SK-N-SH treated with all-trans-retinoic acid at 6 μM for 48 hours (cell line): Measurements from ENCODE around the gene MALL.
A peak's percentile ranks its signal among the peaks of the same experiment; 100 is the strongest.
"Not testable (repeated sequence)": the region's sequence is repeated elsewhere in the genome, so short reads cannot be mapped to it uniquely, and the experiment has no call there.

Source experiments
- ATAC-seq: fragments of 200-7000 bp; cut with Tn5 transposase; 3 replicates; pipeline ENCODE4 v1.9.1; 2020; ENCODE audit warnings: mild to moderate bottlenecking, moderate library complexity
- ARNTL ChIP-seq: fragments of 450-650 bp; formaldehyde crosslinking; IDR thresholded peaks from 2 replicates; pipeline ENCODE4 v1.5.0; 2020; ENCODE audit warnings: low read depth, mild to moderate bottlenecking, moderate library complexity, borderline replicate concordance
- BACH2 ChIP-seq: fragments of 250-450 bp; sonication (Bioruptor Pico); IDR thresholded peaks from 2 replicates; pipeline ENCODE4 v1.9.0; 2021; ENCODE audit warnings: mild to moderate bottlenecking, borderline replicate concordance
- CREB5 ChIP-seq: fragments of 250-450 bp; sonication (Bioruptor Pico); IDR thresholded peaks from 2 replicates; pipeline ENCODE4 v1.5.1; 2020; ENCODE audit warnings: low read depth, mild to moderate bottlenecking, moderate library complexity
- CSRNP3 ChIP-seq: fragments of 250-450 bp; sonication (Bioruptor Pico); IDR thresholded peaks from 2 replicates; pipeline ENCODE4 v1.5.1; 2021; ENCODE audit warnings: mild to moderate bottlenecking, moderate library complexity
- GLIS3 ChIP-seq: fragments of 250-450 bp; sonication (Bioruptor Pico); IDR thresholded peaks from 2 replicates; pipeline ENCODE4 v1.5.0; 2020; ENCODE audit warnings: mild to moderate bottlenecking, moderate library complexity
- ISL1 ChIP-seq: fragments of 250-450 bp; sonication (Bioruptor Pico); IDR thresholded peaks from 2 replicates; pipeline ENCODE4 v2.1.2; 2022; ENCODE audit warnings: mild to moderate bottlenecking, moderate library complexity
- OSR1 ChIP-seq: fragments of 250-450 bp; sonication (Bioruptor Pico); IDR thresholded peaks from 2 replicates; pipeline ENCODE4 v1.8.0; 2022; ENCODE audit warnings: moderate library complexity, mild to moderate bottlenecking, inconsistent platforms
- POU6F1 ChIP-seq: fragments of 250-450 bp; sonication (Bioruptor Pico); IDR thresholded peaks from 2 replicates; pipeline ENCODE4 v1.8.0; 2021; ENCODE audit warnings: low read depth, mild to moderate bottlenecking, moderate library complexity, borderline replicate concordance
- PPARA ChIP-seq: fragments of 250-450 bp; sonication (Bioruptor Pico); IDR thresholded peaks from 2 replicates; pipeline ENCODE4 v1.5.0; 2020; ENCODE audit warnings: mild to moderate bottlenecking, borderline replicate concordance
- RARB ChIP-seq: fragments of 250-450 bp; sonication (Bioruptor Pico); IDR thresholded peaks from 2 replicates; pipeline ENCODE4 v1.8.0; 2021; ENCODE audit warnings: mild to moderate bottlenecking, moderate library complexity
- SNAI2 ChIP-seq: fragments of 250-450 bp; sonication (Bioruptor Pico); IDR thresholded peaks from 2 replicates; pipeline ENCODE4 v1.5.0; 2020; ENCODE audit warnings: mild to moderate bottlenecking, moderate library complexity
- TCF4 ChIP-seq: fragments of 250-450 bp; sonication (Bioruptor Pico); IDR thresholded peaks from 2 replicates; pipeline ENCODE4 v1.8.0; 2021; ENCODE audit warnings: mild to moderate bottlenecking, moderate library complexity, borderline replicate concordance
- TSHZ2 ChIP-seq: fragments of 250-450 bp; sonication (Bioruptor Pico); IDR thresholded peaks from 2 replicates; pipeline ENCODE4 v1.5.0; 2020; ENCODE audit warnings: mild to moderate bottlenecking, moderate library complexity
- ZC3H10 ChIP-seq: fragments of 250-450 bp; sonication (Bioruptor Pico); IDR thresholded peaks from 2 replicates; pipeline ENCODE4 v1.5.1; 2021; ENCODE audit warnings: mild to moderate bottlenecking, moderate library complexity
- ZFP3 ChIP-seq: fragments of 250-450 bp; sonication (Bioruptor Pico); IDR thresholded peaks from 2 replicates; pipeline ENCODE4 v1.5.0; 2020; ENCODE audit warnings: mild to moderate bottlenecking, moderate library complexity
- ZFP30 ChIP-seq: fragments of 450-650 bp; formaldehyde crosslinking; IDR thresholded peaks from 2 replicates; pipeline ENCODE4 v1.5.0; 2022; ENCODE audit warnings: mild to moderate bottlenecking, moderate library complexity
- ZNF565 ChIP-seq: fragments of 450-650 bp; formaldehyde crosslinking; conservative IDR thresholded peaks from 2 replicates; pipeline ENCODE4 v1.5.0; 2020; ENCODE audit warnings: low read depth, mild to moderate bottlenecking, moderate library complexity
- ZNF70 ChIP-seq: fragments of 450-650 bp; formaldehyde crosslinking; IDR thresholded peaks from 2 replicates; pipeline ENCODE4 v1.5.0; 2020; ENCODE audit warnings: mild to moderate bottlenecking, moderate library complexity
- ZNF8 ChIP-seq: fragments of 450-650 bp; formaldehyde crosslinking; IDR thresholded peaks from 2 replicates; pipeline ENCODE4 v1.5.0; 2020; ENCODE audit warnings: mild to moderate bottlenecking, moderate library complexity

The MALL gene

GRCh38 chr2:110114831-110115255 is 779 bp downstream of the MALL start:
- TF ChIP-seq TCF4 (CRISPR knock-in tag): no peak
- no peak for TF ChIP-seq TSHZ2
- no peak for TF ChIP-seq POU6F1 (CRISPR knock-in tag)
- no peak for TF ChIP-seq CSRNP3 (CRISPR knock-in tag)
- TF ChIP-seq ZFP3 (CRISPR knock-in tag): no peak
- no peak for TF ChIP-seq ISL1 (CRISPR knock-in tag)
- ATAC-seq: no peak

- no peak for TF ChIP-seq ZNF565 (CRISPR knock-in tag)
- TF ChIP-seq GLIS3 (CRISPR knock-in tag): no peak
- no peak for TF ChIP-seq OSR1
- no peak for TF ChIP-seq CSRNP3 (CRISPR knock-in tag)
- no peak for TF ChIP-seq ARNTL (CRISPR knock-in tag)
- no peak for TF ChIP-seq PPARA
Observed at GRCh38 chr2:110113961-110114591, 1.5 kb downstream of the MALL start.

GRCh38 chr2:110108291-110108690 is 7.3 kb downstream of the MALL start:
- ATAC-seq: not testable (repeated sequence)

More at GRCh38 chr2:110113961-110114591, 1.5 kb downstream of the MALL start:
- peak; percentile 48 for ATAC-seq

GRCh38 chr2:110107092-110108079 is 8.2 kb downstream of the MALL start:
- TF ChIP-seq ISL1 (CRISPR knock-in tag): no peak
- no peak for TF ChIP-seq ZNF8 (CRISPR knock-in tag)
- no peak for TF ChIP-seq OSR1
- no peak for TF ChIP-seq ZFP30 (CRISPR knock-in tag)
- no peak for TF ChIP-seq SNAI2 (CRISPR knock-in tag)
- TF ChIP-seq ZC3H10 (CRISPR knock-in tag): no peak
- no peak for TF ChIP-seq RARB (CRISPR knock-in tag)
- no peak for TF ChIP-seq TCF4 (CRISPR knock-in tag)
- no peak for TF ChIP-seq GLIS3 (CRISPR knock-in tag)
- TF ChIP-seq PPARA: no peak
- TF ChIP-seq BACH2: no peak
- no peak for ATAC-seq

GRCh38 chr2:110106642-110107041 is 9.0 kb downstream of the MALL start:
- ATAC-seq: no peak; the same call in 2 of the 3 replicates
- no peak for TF ChIP-seq ZFP30 (CRISPR knock-in tag)
- no peak for TF ChIP-seq ZNF565 (CRISPR knock-in tag)
- TF ChIP-seq TCF4 (CRISPR knock-in tag): no peak
- no peak for TF ChIP-seq CREB5
- TF ChIP-seq ZC3H10 (CRISPR knock-in tag): no peak
- TF ChIP-seq ISL1 (CRISPR knock-in tag): no peak
- TF ChIP-seq GLIS3 (CRISPR knock-in tag): no peak
- no peak for TF ChIP-seq TSHZ2
- TF ChIP-seq PPARA: no peak
- TF ChIP-seq ZFP3 (CRISPR knock-in tag): no peak
- no peak for TF ChIP-seq ZNF70 (CRISPR knock-in tag)
- TF ChIP-seq ARNTL (CRISPR knock-in tag): no peak
